ENCODE data around the gene CDKN1A.
A peak's percentile ranks its signal among the peaks of the same experiment; 100 is the strongest.

CDKN1A gene

GRCh38 chr6:36679043-36679833 lies 724 bp downstream of the CDKN1A start:
- peak; percentile 37 for DNase-seq

- DNase-seq = peak; percentile 71
Measured at GRCh38 chr6:36682328-36683144, 4.0 kb downstream of the CDKN1A start.

- DNase-seq = no peak
Measured at GRCh38 chr6:36683145-36683655, 4.7 kb downstream of the CDKN1A start.

- DNase-seq = no peak
Measured at GRCh38 chr6:36683656-36684446, 5.3 kb downstream of the CDKN1A start.

- DNase-seq = no peak
Measured at GRCh38 chr6:36684447-36684812, 5.9 kb downstream of the CDKN1A start.

- no peak for DNase-seq
Measured at GRCh38 chr6:36685166-36685924, 6.8 kb downstream of the CDKN1A start.

- no peak for DNase-seq
Measured at GRCh38 chr6:36685926-36686667, 7.6 kb downstream of the CDKN1A start.

- no peak for DNase-seq
Measured at GRCh38 chr6:36686668-36687513, 8.4 kb downstream of the CDKN1A start.

GRCh38 chr6:36688063-36688738 lies 9.7 kb downstream of the CDKN1A start:
- DNase-seq = no peak

- no peak for DNase-seq
Measured at GRCh38 chr6:36688739-36689075, 10.2 kb downstream of the CDKN1A start.

GRCh38 chr6:36691011-36691410 lies 12.5 kb downstream of the CDKN1A start:
- no peak for DNase-seq

GRCh38 chr6:36691612-36692011 lies 13.1 kb downstream of the CDKN1A start:
- DNase-seq = no peak

- peak; percentile 56 for DNase-seq
Measured at GRCh38 chr6:36692220-36692619, 13.7 kb downstream of the CDKN1A start.

GRCh38 chr6:36692861-36693702 lies 14.6 kb downstream of the CDKN1A start:
- DNase-seq = no peak

- no peak for DNase-seq
Measured at GRCh38 chr6:36694616-36695015, 16.1 kb downstream of the CDKN1A start.

- DNase-seq = no peak
Measured at GRCh38 chr6:36695414-36695813, 16.9 kb downstream of the CDKN1A start.

GRCh38 chr6:36697481-36697903 lies 19.0 kb downstream of the CDKN1A start, which contains the start of gene RAB44:
TSS of gene RAB44 (plus strand) at chr6:36697826. CDS start at chr6:36704236, 6,410 bp downstream.
- no peak for DNase-seq

GRCh38 chr6:36698196-36698595 lies 19.7 kb downstream of the CDKN1A start:
- no peak for DNase-seq

GRCh38 chr6:36698871-36699271 lies 20.4 kb downstream of the CDKN1A start:
- no peak for DNase-seq
